ENCODE data around the gene PPIG.

DNA sequence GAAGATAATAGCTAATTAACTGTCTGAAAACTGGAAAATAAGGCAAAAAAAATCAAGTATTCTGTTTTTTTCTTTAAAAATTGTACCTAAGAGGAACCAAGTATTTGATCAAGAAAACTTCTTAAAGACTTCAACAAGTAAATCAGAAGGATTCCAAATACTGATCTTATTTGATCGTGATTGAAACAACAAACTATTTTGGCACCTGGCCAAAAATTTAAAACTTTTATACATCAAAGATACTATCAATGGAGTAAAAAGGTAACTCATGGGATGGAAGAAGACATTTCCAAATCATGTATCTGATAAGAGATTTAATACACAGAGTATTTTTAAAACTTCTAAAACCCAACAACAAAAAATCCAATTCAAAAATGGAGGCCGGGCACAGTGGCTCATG is 63.3 kb downstream of the PPIG start:
- TF ChIP-seq, protein P1, sequence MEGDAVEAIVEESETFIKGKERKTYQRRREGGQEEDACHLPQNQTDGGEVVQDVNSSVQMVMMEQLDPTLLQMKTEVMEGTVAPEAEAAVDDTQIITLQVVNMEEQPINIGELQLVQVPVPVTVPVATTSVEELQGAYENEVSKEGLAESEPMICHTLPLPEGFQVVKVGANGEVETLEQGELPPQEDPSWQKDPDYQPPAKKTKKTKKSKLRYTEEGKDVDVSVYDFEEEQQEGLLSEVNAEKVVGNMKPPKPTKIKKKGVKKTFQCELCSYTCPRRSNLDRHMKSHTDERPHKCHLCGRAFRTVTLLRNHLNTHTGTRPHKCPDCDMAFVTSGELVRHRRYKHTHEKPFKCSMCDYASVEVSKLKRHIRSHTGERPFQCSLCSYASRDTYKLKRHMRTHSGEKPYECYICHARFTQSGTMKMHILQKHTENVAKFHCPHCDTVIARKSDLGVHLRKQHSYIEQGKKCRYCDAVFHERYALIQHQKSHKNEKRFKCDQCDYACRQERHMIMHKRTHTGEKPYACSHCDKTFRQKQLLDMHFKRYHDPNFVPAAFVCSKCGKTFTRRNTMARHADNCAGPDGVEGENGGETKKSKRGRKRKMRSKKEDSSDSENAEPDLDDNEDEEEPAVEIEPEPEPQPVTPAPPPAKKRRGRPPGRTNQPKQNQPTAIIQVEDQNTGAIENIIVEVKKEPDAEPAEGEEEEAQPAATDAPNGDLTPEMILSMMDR (IDR thresholded peaks at IDR 0.05), result no peak
- TF ChIP-seq POLR2A (IDR thresholded peaks at IDR 0.05), result no peak
- no peak for TF ChIP-seq EP300 (IDR thresholded peaks at IDR 0.05)

All from tibial nerve (tissue), 4 donors.